Mesenchymal stem cell (in vitro differentiated cells and primary cell): ENCODE measurements around the gene AMER2.

ENCODE experiments used
- DNase-seq: peaks from one replicate; pipeline ENCODE4 v3.0.0-alpha.2; 2013
- H2AFZ ChIP-seq: one replicate; pipeline ENCODE4 v1.6.1; 2013; ENCODE audit warnings: low read depth, mild to moderate bottlenecking, control low read depth, inconsistent platforms, low read length, moderate library complexity
- H2AK5ac ChIP-seq: 2 replicates; pipeline ENCODE4 v1.6.1; 2013; ENCODE audit warnings: low read length, moderate library complexity, mild to moderate bottlenecking, inconsistent platforms; ENCODE audit not compliant: severe bottlenecking
- H2BK120ac ChIP-seq: one replicate; pipeline ENCODE4 v1.6.1; 2013; ENCODE audit warnings: low read depth, mild to moderate bottlenecking, inconsistent platforms, low read length, moderate library complexity
- H2BK12ac ChIP-seq, 2 experiments: one replicate each; pipeline ENCODE4 v1.6.1; 2013; ENCODE audit warnings: inconsistent platforms in 2 of 2, low read length in 2 of 2, mild to moderate bottlenecking in 2 of 2, moderate library complexity in 2 of 2, control low read depth in 1 of 2
- H2BK15ac ChIP-seq: one replicate; pipeline ENCODE4 v1.6.1; 2013; ENCODE audit warnings: mild to moderate bottlenecking, low read depth, inconsistent platforms; ENCODE audit not compliant: poor library complexity, severe bottlenecking
- H2BK5ac ChIP-seq: 2 replicates; pipeline ENCODE4 v1.6.1; 2013; ENCODE audit warnings: low read depth, mild to moderate bottlenecking, low read length, control low read depth, inconsistent platforms; ENCODE audit not compliant: poor library complexity, severe bottlenecking
- H3K14ac ChIP-seq, 2 experiments: one replicate each; pipeline ENCODE4 v1.6.1; 2013; ENCODE audit warnings: inconsistent platforms in 2 of 2, low read length in 2 of 2, control low read depth in 1 of 2, mild to moderate bottlenecking in 1 of 2, moderate library complexity in 1 of 2
- H3K18ac ChIP-seq, 2 experiments: one replicate each; pipeline ENCODE4 v1.6.1; 2013; ENCODE audit warnings: inconsistent platforms in 2 of 2, low read length in 2 of 2, control low read depth in 1 of 2, low read depth in 1 of 2, mild to moderate bottlenecking in 1 of 2
- H3K23ac ChIP-seq, 2 experiments: one replicate each; pipeline ENCODE4 v1.6.1; 2013; ENCODE audit warnings: inconsistent platforms in 2 of 2, low read length in 2 of 2, mild to moderate bottlenecking in 2 of 2, moderate library complexity in 2 of 2, control low read depth in 1 of 2
- H3K27ac ChIP-seq: 2 replicates; pipeline ENCODE4 v1.5.1; 2013; ENCODE audit warnings: mild to moderate bottlenecking, moderate library complexity, low read length, control low read depth, inconsistent platforms; ENCODE audit not compliant: poor library complexity, severe bottlenecking
- H3K27me3 ChIP-seq, 2 experiments: 2 replicates each; pipeline versions ENCODE4 v1.6.1 to v1.7.0; 2013; ENCODE audit warnings: low read length in 2 of 2, mild to moderate bottlenecking in 2 of 2, moderate library complexity in 2 of 2, control low read depth in 1 of 2, inconsistent platforms in 1 of 2; ENCODE audit not compliant: control insufficient read depth in 1 of 2, insufficient read depth in 1 of 2
- H3K36me3 ChIP-seq, 2 experiments: 2 replicates each; pipeline versions ENCODE4 v1.6.1 to v1.7.0; 2013; ENCODE audit warnings: low read length in 2 of 2, control low read depth in 1 of 2, inconsistent platforms in 1 of 2, low read depth in 1 of 2, mild to moderate bottlenecking in 1 of 2; ENCODE audit not compliant: insufficient read depth in 2 of 2, control insufficient read depth in 1 of 2
- H3K4ac ChIP-seq, 2 experiments: one replicate each; pipeline ENCODE4 v1.6.1; 2013; ENCODE audit warnings: inconsistent platforms in 2 of 2, low read length in 2 of 2, mild to moderate bottlenecking in 2 of 2, moderate library complexity in 2 of 2, control low read depth in 1 of 2, low read depth in 1 of 2
- H3K4me1 ChIP-seq: 2 replicates; pipeline ENCODE4 v1.6.1; 2013; ENCODE audit warnings: low read depth, low read length, control low read depth; ENCODE audit not compliant: control insufficient read depth, insufficient read depth
- H3K4me2 ChIP-seq: 2 replicates; pipeline ENCODE4 v1.6.1; 2013; ENCODE audit warnings: low read length, mild to moderate bottlenecking, inconsistent platforms; ENCODE audit not compliant: poor library complexity, severe bottlenecking
- H3K4me3 ChIP-seq, 2 experiments: 2 replicates each; pipeline versions ENCODE4 v1.5.1 to v1.7.0; 2013; ENCODE audit warnings: low read length in 2 of 2, mild to moderate bottlenecking in 2 of 2, control low read depth in 1 of 2, low read depth in 1 of 2; ENCODE audit not compliant: insufficient read depth in 1 of 2
- H3K79me1 ChIP-seq: replicated peaks from 2 replicates; pipeline ENCODE4 v1.6.1; 2013; ENCODE audit warnings: mild to moderate bottlenecking, control low read depth, low read length, inconsistent platforms; ENCODE audit not compliant: poor library complexity, severe bottlenecking
- H3K9ac ChIP-seq: 2 replicates; pipeline ENCODE4 v1.7.0; 2013; ENCODE audit warnings: mild to moderate bottlenecking, low read length, moderate library complexity
- H3K9me3 ChIP-seq: 2 replicates; pipeline ENCODE4 v1.7.0; 2013; ENCODE audit warnings: mild to moderate bottlenecking, low read length; ENCODE audit not compliant: control insufficient read depth
- H4K8ac ChIP-seq: one replicate; pipeline ENCODE4 v1.6.1; 2013; ENCODE audit warnings: inconsistent platforms, mild to moderate bottlenecking, low read length, moderate library complexity
- H4K91ac ChIP-seq: one replicate; pipeline ENCODE4 v1.6.1; 2013; ENCODE audit warnings: mild to moderate bottlenecking, low read length, inconsistent platforms
- WGBS: methylation state at CpG from one replicate; pipeline ENCODE4 v1.1.7; 2013; ENCODE audit warnings: mixed read lengths; 5-methylcytosine and 5-hydroxymethylcytosine counted together

AMER2 gene

GRCh38 chr13:25179011-25179410 is 6.9 kb upstream of the AMER2 start:
- 68% methylated on average over 2 of the region's 3 CpGs for WGBS
- no peak overlapping the region for H3K14ac ChIP-seq
- DNase-seq: no peak
- no peak overlapping the region for H4K91ac ChIP-seq
- H3K79me1 ChIP-seq: no peaks in the 10 kb centered on the region
- H3K23ac ChIP-seq: no peak overlapping the region
- H3K4me3 ChIP-seq: no peak overlapping the region
- no peak overlapping the region for H2BK12ac ChIP-seq
- no peak overlapping the region for H4K8ac ChIP-seq
- H2BK5ac ChIP-seq: no peak overlapping the region
- no peak overlapping the region for H3K18ac ChIP-seq
- H2AFZ ChIP-seq: no peak overlapping the region
- H3K4me1 ChIP-seq: no peaks in the 10 kb centered on the region
- peaks cover 57 to 62% of the 10 kb centered on the region in 2 experiments for H3K27me3 ChIP-seq
- H3K9ac ChIP-seq: no peak overlapping the region
- H3K27ac ChIP-seq: no peak overlapping the region
- no peak overlapping the region for H3K4me2 ChIP-seq
- H3K36me3 ChIP-seq: no peaks in the 10 kb centered on the region
- no peak overlapping the region for H3K4ac ChIP-seq
- no peak overlapping the region for H2AK5ac ChIP-seq
- no peak overlapping the region for H2BK15ac ChIP-seq
- no peak overlapping the region for H2BK120ac ChIP-seq
- H3K9me3 ChIP-seq: peaks cover 34% of the 10 kb centered on the region

GRCh38 chr13:25178070-25178469 is 6.0 kb upstream of the AMER2 start:
- no peaks in the 10 kb centered on the region for H3K36me3 ChIP-seq
- no peak overlapping the region for H3K4ac ChIP-seq
- H2BK5ac ChIP-seq: no peak overlapping the region
- peaks cover 57 to 71% of the 10 kb centered on the region in 2 experiments for H3K27me3 ChIP-seq
- no peak overlapping the region for H2AK5ac ChIP-seq
- no peak overlapping the region for H2AFZ ChIP-seq
- DNase-seq: no peak
- H4K91ac ChIP-seq: no peak overlapping the region
- H3K18ac ChIP-seq: no peak overlapping the region
- 67% methylated on average over 3 of the region's 3 CpGs for WGBS
- no peaks in the 10 kb centered on the region for H3K79me1 ChIP-seq
- H2BK15ac ChIP-seq: no peak overlapping the region
- H3K4me3 ChIP-seq: no peak overlapping the region
- H3K4me1 ChIP-seq: no peaks in the 10 kb centered on the region
- peaks cover 34% of the 10 kb centered on the region for H3K9me3 ChIP-seq
- H3K4me2 ChIP-seq: no peak overlapping the region
- H3K14ac ChIP-seq: no peak overlapping the region
- H2BK12ac ChIP-seq: no peak overlapping the region
- no peak overlapping the region for H3K27ac ChIP-seq
- no peak overlapping the region for H3K9ac ChIP-seq
- H2BK120ac ChIP-seq: no peak overlapping the region
- H4K8ac ChIP-seq: no peak overlapping the region
- no peak overlapping the region for H3K23ac ChIP-seq

- DNase-seq: no peak
- Histone ChIP-seq H2AK5ac (no peak overlapping the region), H3K23ac (no peak overlapping the region), H3K9ac (no peak overlapping the region), H3K4me2 (no peak overlapping the region), H3K36me3 (no peaks in the 10 kb centered on the region), H2BK120ac (no peak overlapping the region), H4K8ac (no peak overlapping the region), H3K18ac (no peak overlapping the region), H3K27ac (no peak overlapping the region), H3K4ac (no peak overlapping the region), H3K4me3 (no peak overlapping the region), H3K79me1 (no peaks in the 10 kb centered on the region), H3K4me1 (no peaks in the 10 kb centered on the region), H2BK12ac (no peak overlapping the region), H2BK5ac (no peak overlapping the region), H2AFZ (no peak overlapping the region), H2BK15ac (no peak overlapping the region), H3K14ac (no peak overlapping the region), H3K9me3 (peaks cover 34% of the 10 kb centered on the region), H3K27me3 (peaks cover 56 to 72% of the 10 kb centered on the region in 2 experiments), H4K91ac (no peak overlapping the region)
- 71% methylated on average over 5 of the region's 5 CpGs for WGBS
These were observed 5.5 kb upstream of the AMER2 start for GRCh38 chr13:25177636-25178035.

- 38% methylated on average over 1 of the region's 1 CpG for WGBS
- no peaks in the 10 kb centered on the region for H3K79me1 ChIP-seq
These were observed 4.9 kb upstream of the AMER2 start for GRCh38 chr13:25177012-25177411.

More at GRCh38 chr13:25177012-25177411, 4.9 kb upstream of the AMER2 start:
- peaks cover 62 to 75% of the 10 kb centered on the region in 2 experiments for H3K27me3 ChIP-seq
- no peak overlapping the region for H3K4me3 ChIP-seq
- peaks cover 34% of the 10 kb centered on the region for H3K9me3 ChIP-seq
- H3K18ac ChIP-seq: no peak overlapping the region
- no peak overlapping the region for H4K8ac ChIP-seq
- H4K91ac ChIP-seq: no peak overlapping the region
- no peak for DNase-seq
- no peak overlapping the region for H3K23ac ChIP-seq
- H3K9ac ChIP-seq: no peak overlapping the region
- no peak overlapping the region for H3K4ac ChIP-seq
- no peak overlapping the region for H3K4me2 ChIP-seq
- no peak overlapping the region for H2AFZ ChIP-seq
- H3K27ac ChIP-seq: no peak overlapping the region
- no peaks in the 10 kb centered on the region for H3K36me3 ChIP-seq
- H3K14ac ChIP-seq: no peak overlapping the region
- no peak overlapping the region for H2BK120ac ChIP-seq
- H2AK5ac ChIP-seq: no peak overlapping the region
- no peak overlapping the region for H2BK12ac ChIP-seq
- no peak overlapping the region for H2BK5ac ChIP-seq
- no peaks in the 10 kb centered on the region for H3K4me1 ChIP-seq
- H2BK15ac ChIP-seq: no peak overlapping the region
